ENCODE measurements around the gene RTN4.

- no peak for TF ChIP-seq ZNF565 (CRISPR knock-in tag; conservative IDR thresholded peaks at IDR 0.05; ENCODE audit: low read depth)
- no peak for TF ChIP-seq ZC3H10 (CRISPR knock-in tag; IDR thresholded peaks at IDR 0.05)
Observed at GRCh38 chr2:55027226-55027625, 23.0 kb downstream of the RTN4 start.
